Astrocyte (in vitro differentiated cells and primary cell): ENCODE measurements around the gene CD200. TPM values are rescaled to one million over a fixed set of nuclear protein-coding genes. Genes with fewer than 3 reads are reported as not detected.

Experiments
- DNase-seq: peaks from one replicate; pipeline ENCODE4 v3.0.0-alpha.2; 2010; ENCODE audit warnings: low read depth
- FAIRE-seq: peaks from 2 replicates; lab custom pipeline; 2011; peaks lifted over from hg19 to GRCh38; lab: Jason Lieb, UNC
- H2AFZ ChIP-seq: 2 replicates; pipeline ENCODE4 v1.6.0; 2012; ENCODE audit warnings: low read depth, low read length, inconsistent platforms
- H3K27ac ChIP-seq: 2 replicates; pipeline ENCODE4 v1.5.1; 2011; ENCODE audit warnings: low read depth, low read length, inconsistent platforms
- H3K27me3 ChIP-seq: 2 replicates; pipeline ENCODE4 v1.6.0; 2011; ENCODE audit warnings: low read length, inconsistent platforms; ENCODE audit not compliant: insufficient read depth
- H3K36me3 ChIP-seq: 2 replicates; pipeline ENCODE4 v1.5.1; 2011; ENCODE audit warnings: low read length, inconsistent platforms; ENCODE audit not compliant: insufficient read depth
- H3K4me1 ChIP-seq: 2 replicates; pipeline ENCODE4 v1.5.1; 2011; ENCODE audit warnings: low read length, inconsistent platforms; ENCODE audit not compliant: insufficient read depth
- H3K4me2 ChIP-seq: 2 replicates; pipeline ENCODE4 v1.6.0; 2012; ENCODE audit warnings: low read length, inconsistent platforms
- H3K4me3 ChIP-seq: 2 replicates; pipeline ENCODE4 v1.5.1; 2011; ENCODE audit warnings: low read depth, mild to moderate bottlenecking, low read length, inconsistent platforms; ENCODE audit not compliant: insufficient read depth
- H3K79me2 ChIP-seq: 2 replicates; pipeline ENCODE4 v1.6.0; 2012; ENCODE audit warnings: mild to moderate bottlenecking, low read length, inconsistent platforms; ENCODE audit not compliant: insufficient read depth
- H3K9ac ChIP-seq: 2 replicates; pipeline ENCODE4 v1.6.0; 2012; ENCODE audit warnings: mild to moderate bottlenecking, low read length, inconsistent platforms
- H3K9me3 ChIP-seq: 2 replicates; pipeline ENCODE4 v1.5.1; 2012; ENCODE audit warnings: low read depth, mild to moderate bottlenecking, low read length, inconsistent platforms; ENCODE audit not compliant: insufficient read depth
- H4K20me1 ChIP-seq: 2 replicates; pipeline ENCODE4 v1.6.0; 2012; ENCODE audit warnings: low read length, inconsistent platforms; ENCODE audit not compliant: insufficient read depth
- H3K27ac Mint-ChIP-seq: one replicate; pipeline ENCODE4 v1.8.0; 2021; ENCODE audit warnings: mild to moderate bottlenecking, mixed read lengths; ENCODE audit not compliant: unreplicated experiment
- H3K27me3 Mint-ChIP-seq: one replicate; pipeline ENCODE4 v1.8.0; 2021; ENCODE audit warnings: low read depth, mixed read lengths; ENCODE audit not compliant: unreplicated experiment
- H3K36me3 Mint-ChIP-seq: one replicate; pipeline ENCODE4 v1.8.0; 2021; ENCODE audit warnings: low read depth, mixed read lengths; ENCODE audit not compliant: unreplicated experiment
- H3K4me1 Mint-ChIP-seq: one replicate; pipeline ENCODE4 v1.8.0; 2021; ENCODE audit warnings: low read depth, mixed read lengths; ENCODE audit not compliant: unreplicated experiment
- H3K4me3 Mint-ChIP-seq: one replicate; pipeline ENCODE4 v1.8.0; 2021; ENCODE audit warnings: mild to moderate bottlenecking, moderate library complexity, mixed read lengths; ENCODE audit not compliant: unreplicated experiment
- H3K9me3 Mint-ChIP-seq: one replicate; pipeline ENCODE4 v1.8.0; 2021; ENCODE audit warnings: mild to moderate bottlenecking, mixed read lengths; ENCODE audit not compliant: unreplicated experiment
- EZH2 ChIP-seq: IDR thresholded peaks from 2 replicates; pipeline ENCODE4 v1.6.1; 2012; ENCODE audit warnings: mild to moderate bottlenecking, low read length, inconsistent platforms; ENCODE audit not compliant: insufficient read depth
- total RNA-seq: library from RNA; stranded (reverse); gene quantifications from 2 replicates; pipeline ENCODE4 v1.2.1, GENCODE V29; 2021
- TF ChIP-seq, protein P1 (sequence below): IDR thresholded peaks from 2 replicates; pipeline ENCODE4 v1.5.1; 2011; ENCODE audit warnings: low read depth, mild to moderate bottlenecking, inconsistent platforms, low read length, moderate library complexity; ENCODE audit not compliant: insufficient read depth

The CD200 gene
- total RNA-seq, 1 donor from 2014 or later: 11.1 TPM

DNA sequence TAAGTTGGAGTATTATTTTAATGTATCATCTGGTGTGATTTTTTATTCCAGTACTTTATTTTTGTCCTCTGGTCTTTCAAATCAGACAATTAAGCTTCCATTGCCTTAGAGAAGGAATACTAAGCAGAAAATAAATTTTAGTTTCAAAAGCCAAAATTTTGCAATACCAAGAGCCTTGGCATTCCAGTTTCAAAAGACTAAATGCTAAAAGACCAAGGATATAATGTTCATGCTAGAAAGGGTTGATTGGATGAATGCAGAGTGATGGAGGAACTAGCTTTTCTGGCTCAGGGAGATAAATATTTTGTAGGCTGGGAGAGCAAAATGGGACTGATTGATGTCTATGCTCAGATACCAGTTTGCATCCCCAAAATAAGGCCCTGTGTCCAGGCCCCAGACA lies 6.2 kb downstream of the CD200 start:
- H3K4me3 ChIP-seq: no peak overlapping the region
- no peak for FAIRE-seq
- Mint-ChIP-seq H3K36me3 (peaks cover 3% of the 10 kb centered on the region), H3K27me3 (no peaks in the 10 kb centered on the region), H3K9me3 (no peaks in the 10 kb centered on the region), H3K4me3 (no peak overlapping the region), H3K4me1 (peaks cover 22% of the 10 kb centered on the region), H3K27ac (no peak overlapping the region)
- no peaks in the 10 kb centered on the region for H4K20me1 ChIP-seq
- DNase-seq: no peak
- H3K27me3 ChIP-seq: no peaks in the 10 kb centered on the region
- TF ChIP-seq, protein P1, sequence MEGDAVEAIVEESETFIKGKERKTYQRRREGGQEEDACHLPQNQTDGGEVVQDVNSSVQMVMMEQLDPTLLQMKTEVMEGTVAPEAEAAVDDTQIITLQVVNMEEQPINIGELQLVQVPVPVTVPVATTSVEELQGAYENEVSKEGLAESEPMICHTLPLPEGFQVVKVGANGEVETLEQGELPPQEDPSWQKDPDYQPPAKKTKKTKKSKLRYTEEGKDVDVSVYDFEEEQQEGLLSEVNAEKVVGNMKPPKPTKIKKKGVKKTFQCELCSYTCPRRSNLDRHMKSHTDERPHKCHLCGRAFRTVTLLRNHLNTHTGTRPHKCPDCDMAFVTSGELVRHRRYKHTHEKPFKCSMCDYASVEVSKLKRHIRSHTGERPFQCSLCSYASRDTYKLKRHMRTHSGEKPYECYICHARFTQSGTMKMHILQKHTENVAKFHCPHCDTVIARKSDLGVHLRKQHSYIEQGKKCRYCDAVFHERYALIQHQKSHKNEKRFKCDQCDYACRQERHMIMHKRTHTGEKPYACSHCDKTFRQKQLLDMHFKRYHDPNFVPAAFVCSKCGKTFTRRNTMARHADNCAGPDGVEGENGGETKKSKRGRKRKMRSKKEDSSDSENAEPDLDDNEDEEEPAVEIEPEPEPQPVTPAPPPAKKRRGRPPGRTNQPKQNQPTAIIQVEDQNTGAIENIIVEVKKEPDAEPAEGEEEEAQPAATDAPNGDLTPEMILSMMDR: no peak
- TF ChIP-seq EZH2: no peak
- no peak overlapping the region for H2AFZ ChIP-seq
- no peak overlapping the region for H3K4me2 ChIP-seq
- no peaks in the 10 kb centered on the region for H3K4me1 ChIP-seq
- no peaks in the 10 kb centered on the region for H3K36me3 ChIP-seq
- H3K9me3 ChIP-seq: no peaks in the 10 kb centered on the region
- H3K27ac ChIP-seq: no peak overlapping the region
- H3K9ac ChIP-seq: no peak overlapping the region
- H3K79me2 ChIP-seq: no peaks in the 10 kb centered on the region

DNA sequence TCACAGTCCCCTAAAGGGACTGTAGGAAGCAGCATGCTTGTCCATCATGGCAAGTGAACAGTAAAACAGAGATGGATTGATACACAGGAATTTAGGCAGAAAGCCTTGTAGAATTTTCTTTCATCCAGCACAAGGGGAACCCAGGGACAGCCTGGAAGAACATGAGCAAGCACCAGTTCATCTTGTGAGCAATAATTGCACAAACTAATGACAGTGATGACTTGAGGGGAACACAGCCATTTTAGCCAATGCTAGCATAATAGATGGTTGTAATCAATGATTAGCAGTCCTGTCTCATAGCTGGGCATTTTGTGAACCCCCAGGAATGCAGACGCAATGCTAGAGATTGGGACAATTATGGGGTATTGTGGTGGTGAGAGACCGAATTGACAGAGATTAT lies 6.7 kb downstream of the CD200 start:
- Histone ChIP-seq H3K27ac (no peak overlapping the region), H3K27me3 (no peaks in the 10 kb centered on the region), H3K4me1 (no peaks in the 10 kb centered on the region), H2AFZ (no peak overlapping the region), H3K36me3 (no peaks in the 10 kb centered on the region), H4K20me1 (no peaks in the 10 kb centered on the region), H3K9ac (no peak overlapping the region), H3K79me2 (no peaks in the 10 kb centered on the region), H3K4me3 (no peak overlapping the region), H3K4me2 (no peak overlapping the region), H3K9me3 (no peaks in the 10 kb centered on the region)
- H3K36me3 Mint-ChIP-seq: peaks cover 3% of the 10 kb centered on the region
- no peak overlapping the region for H3K4me3 Mint-ChIP-seq
- H3K9me3 Mint-ChIP-seq: no peaks in the 10 kb centered on the region
- no peak for TF ChIP-seq EZH2
- TF ChIP-seq, protein P1: no peak
- DNase-seq: no peak
- no peak overlapping the region for H3K27ac Mint-ChIP-seq
- FAIRE-seq: no peak
- no peaks in the 10 kb centered on the region for H3K27me3 Mint-ChIP-seq
- peaks cover 18% of the 10 kb centered on the region for H3K4me1 Mint-ChIP-seq

DNA sequence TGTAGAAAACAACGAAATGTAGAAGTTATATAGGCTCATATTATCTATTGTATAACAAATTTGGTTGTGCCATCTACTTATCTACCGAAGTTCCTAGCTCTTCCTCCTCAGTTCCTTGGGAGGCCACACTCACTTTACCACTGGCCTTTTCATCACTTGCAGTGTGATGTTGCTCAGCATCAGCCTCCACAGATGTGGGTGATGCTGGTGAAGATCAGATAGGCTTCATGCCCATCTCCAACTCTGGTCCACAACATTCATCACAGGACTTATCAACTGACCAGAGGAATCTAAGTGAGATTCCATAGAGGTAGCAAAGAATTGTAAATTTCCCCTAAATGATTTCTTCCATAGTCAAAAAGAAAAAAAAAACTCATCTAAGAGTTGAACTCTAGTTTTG lies 8.4 kb downstream of the CD200 start:
- no peaks in the 10 kb centered on the region for H3K36me3 ChIP-seq
- no peaks in the 10 kb centered on the region for H3K27me3 Mint-ChIP-seq

More for the DNA sequence above, 8.4 kb downstream of the CD200 start:
- TF ChIP-seq, protein P1: no peak
- TF ChIP-seq EZH2: no peak
- no peaks in the 10 kb centered on the region for H3K27me3 ChIP-seq
- H3K9ac ChIP-seq: no peak overlapping the region
- H3K4me1 Mint-ChIP-seq: peaks cover 16% of the 10 kb centered on the region
- H3K36me3 Mint-ChIP-seq: peaks cover 7% of the 10 kb centered on the region
- no peak overlapping the region for H3K4me3 Mint-ChIP-seq
- H3K79me2 ChIP-seq: no peaks in the 10 kb centered on the region
- FAIRE-seq (no peak), DNase-seq (no peak)
- H2AFZ ChIP-seq: no peak overlapping the region
- H4K20me1 ChIP-seq: no peaks in the 10 kb centered on the region
- no peaks in the 10 kb centered on the region for H3K9me3 ChIP-seq
- no peak overlapping the region for H3K27ac Mint-ChIP-seq
- H3K27ac ChIP-seq: no peak overlapping the region
- no peaks in the 10 kb centered on the region for H3K4me1 ChIP-seq
- H3K4me3 ChIP-seq: no peak overlapping the region
- no peaks in the 10 kb centered on the region for H3K9me3 Mint-ChIP-seq
- no peak overlapping the region for H3K4me2 ChIP-seq
